Ishikawa (cell line): Measurements from ENCODE around the gene COPA.

Source experiments
- CEBPB ChIP-seq: IDR thresholded peaks from 2 replicates; pipeline ENCODE4 v1.6.1; 2012
- CREB1 ChIP-seq: IDR thresholded peaks from 2 replicates; pipeline ENCODE4 v1.6.1; 2012; ENCODE audit warnings: low read depth
- EGR1 ChIP-seq: IDR thresholded peaks from 2 replicates; pipeline ENCODE4 v1.6.1; 2012
- EP300 ChIP-seq: IDR thresholded peaks from 2 replicates; pipeline ENCODE4 v1.6.1; 2012; ENCODE audit warnings: borderline replicate concordance
- FOXM1 ChIP-seq: IDR thresholded peaks from 2 replicates; pipeline ENCODE4 v1.6.1; 2012; ENCODE audit warnings: low read depth, borderline replicate concordance
- MAX ChIP-seq: IDR thresholded peaks from 2 replicates; pipeline ENCODE4 v1.6.1; 2012
- NFIC ChIP-seq: IDR thresholded peaks from 2 replicates; pipeline ENCODE4 v1.6.1; 2012
- RAD21 ChIP-seq: IDR thresholded peaks from 2 replicates; pipeline ENCODE4 v1.6.1; 2012; ENCODE audit warnings: low read depth
- REST ChIP-seq: IDR thresholded peaks from 2 replicates; pipeline ENCODE4 v1.6.1; 2012; ENCODE audit warnings: low read depth, mild to moderate bottlenecking
- TAF1 ChIP-seq: IDR thresholded peaks from 2 replicates; pipeline ENCODE4 v1.6.1; 2012; ENCODE audit warnings: low read depth, mild to moderate bottlenecking
- TCF12 ChIP-seq: IDR thresholded peaks from 2 replicates; pipeline ENCODE4 v1.6.1; 2012; ENCODE audit warnings: low read depth
- TEAD4 ChIP-seq: IDR thresholded peaks from 2 replicates; pipeline ENCODE4 v1.6.1; 2012
- USF1 ChIP-seq: IDR thresholded peaks from 2 replicates; pipeline ENCODE4 v1.6.1; 2012
- YY1 ChIP-seq: IDR thresholded peaks from 2 replicates; pipeline ENCODE4 v1.6.1; 2012; ENCODE audit warnings: low read depth
- ZBTB7A ChIP-seq: IDR thresholded peaks from 2 replicates; pipeline ENCODE4 v1.6.1; 2012; ENCODE audit warnings: low read depth

The COPA gene

DNA sequence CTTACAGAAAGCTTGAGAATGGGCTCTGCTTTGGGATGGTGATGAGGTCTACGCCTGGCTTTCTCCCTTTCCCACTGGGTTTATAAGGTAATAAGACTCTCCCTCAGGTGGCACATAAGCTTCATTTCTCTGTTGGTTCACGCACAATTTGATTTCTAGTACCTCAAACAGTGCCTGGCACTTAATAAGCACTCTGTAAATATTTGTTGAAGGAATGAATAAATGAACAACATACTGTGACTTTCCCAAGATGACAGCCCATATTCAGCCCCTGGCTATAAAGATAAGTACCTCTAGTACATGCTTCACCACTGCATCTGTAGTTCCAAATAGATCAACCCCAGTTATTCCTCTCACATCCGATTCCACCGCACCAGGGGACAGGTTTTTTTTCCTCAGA lies 17.8 kb downstream of the COPA start:
- TF ChIP-seq TEAD4: no peak

- TF ChIP-seq NFIC: no peak
- TF ChIP-seq CEBPB: no peak
- no peak for TF ChIP-seq USF1
- no peak for TF ChIP-seq FOXM1
These were observed 20.2 kb downstream of the COPA start for GRCh38 chr1:160322831-160323230.

GRCh38 chr1:160315359-160315758 lies 27.7 kb downstream of the COPA start:
- TF ChIP-seq EGR1: no peak
- TF ChIP-seq CEBPB: no peak
- no peak for TF ChIP-seq MAX
- no peak for TF ChIP-seq REST
- no peak for TF ChIP-seq RAD21
- no peak for TF ChIP-seq TEAD4
- no peak for TF ChIP-seq USF1

DNA sequence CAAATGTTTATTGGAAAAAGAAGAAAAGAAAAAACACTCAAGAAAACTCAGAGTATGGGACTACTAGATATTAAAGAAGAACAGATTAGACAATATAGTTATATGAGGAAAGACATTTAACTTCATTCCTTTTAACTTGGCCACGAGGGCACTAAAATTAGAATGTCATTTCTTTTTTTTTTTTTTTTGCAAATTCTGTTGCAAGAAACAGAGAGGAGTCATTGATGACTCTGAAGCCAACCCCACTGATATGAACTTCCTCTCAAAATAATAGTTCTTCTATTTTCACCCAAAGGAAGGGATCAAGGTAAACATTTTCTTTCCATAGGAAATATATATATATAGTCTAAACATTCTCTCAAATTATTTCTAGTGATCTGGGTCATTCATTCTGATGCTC lies 33.5 kb downstream of the COPA start:
- TF ChIP-seq FOXM1 (no peak), YY1 (no peak), USF1 (no peak), NFIC (no peak), ZBTB7A (no peak), EGR1 (no peak), CREB1 (no peak), TCF12 (no peak), TEAD4 (no peak), CEBPB (no peak), REST (no peak), TAF1 (no peak), MAX (no peak), RAD21 (no peak), EP300 (no peak)

DNA sequence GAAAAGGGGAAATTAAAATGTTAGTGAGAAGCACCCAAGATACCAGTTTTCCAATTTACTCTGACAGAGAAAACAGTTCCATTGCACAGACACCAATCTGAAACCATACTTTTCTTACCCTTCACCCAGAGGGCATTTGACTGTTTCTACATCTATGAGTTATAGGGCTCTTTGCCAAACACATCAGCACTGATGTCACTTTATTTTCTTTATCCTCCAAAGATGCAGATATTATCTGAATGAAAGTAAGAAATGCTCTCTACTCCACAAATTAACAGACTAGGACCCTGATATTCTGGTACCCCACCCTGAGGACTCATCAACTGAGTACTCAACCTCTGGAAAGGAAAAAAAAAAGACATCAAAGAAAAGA lies 33.9 kb downstream of the COPA start:
- TF ChIP-seq EGR1 (no peak), CREB1 (no peak), TAF1 (no peak), REST (no peak), MAX (no peak), YY1 (no peak), USF1 (no peak), TEAD4 (no peak), TCF12 (no peak), EP300 (no peak), NFIC (no peak), CEBPB (no peak), FOXM1 (no peak), ZBTB7A (no peak), RAD21 (no peak)
